Large intestine (tissue), 3 donors: ENCODE results near the gene DPP6. TPM values are rescaled to one million over a fixed set of nuclear protein-coding genes. Genes with fewer than 3 reads are reported as not detected.

ENCODE experiments used
- DNase-seq, 2 donors: peaks; one replicate each; pipeline versions ENCODE4 v3.0.0 to v3.0.0-alpha.2; 2013
- H3K27ac ChIP-seq: one replicate; pipeline ENCODE4 v1.5.1; 2013; ENCODE audit warnings: low read length
- H3K27me3 ChIP-seq: 2 replicates; pipeline ENCODE4 v1.6.1; 2013; ENCODE audit warnings: low read length; ENCODE audit not compliant: control insufficient read depth, insufficient read depth
- H3K36me3 ChIP-seq: 2 replicates; pipeline ENCODE4 v1.6.1; 2013; ENCODE audit warnings: low read length; ENCODE audit not compliant: control insufficient read depth, insufficient read depth
- H3K4me1 ChIP-seq: one replicate; pipeline ENCODE4 v1.6.1; 2013; ENCODE audit warnings: low read length; ENCODE audit not compliant: control insufficient read depth, insufficient read depth
- H3K4me3 ChIP-seq: one replicate; pipeline ENCODE4 v1.5.1; 2013; ENCODE audit warnings: low read length
- H3K9me3 ChIP-seq: one replicate; pipeline ENCODE4 v1.6.1; 2013; ENCODE audit warnings: mild to moderate bottlenecking, low read depth, low read length, moderate library complexity; ENCODE audit not compliant: control insufficient read depth
- WGBS: methylation state at CpG from one replicate; pipeline ENCODE4 v1.1.5; 2013; ENCODE audit warnings: low lambda C conversion rate; ENCODE audit not compliant: insufficient coverage; 5-methylcytosine and 5-hydroxymethylcytosine counted together
- polyA plus RNA-seq: library from polyadenylated mRNA; unstranded; fragments of 120-200 nt; gene quantifications from one replicate; pipeline ENCODE4 v1.2.1, GENCODE V29; 2013

Gene DPP6
- polyA plus RNA-seq, 1 donor, result 7.8 TPM

DNA sequence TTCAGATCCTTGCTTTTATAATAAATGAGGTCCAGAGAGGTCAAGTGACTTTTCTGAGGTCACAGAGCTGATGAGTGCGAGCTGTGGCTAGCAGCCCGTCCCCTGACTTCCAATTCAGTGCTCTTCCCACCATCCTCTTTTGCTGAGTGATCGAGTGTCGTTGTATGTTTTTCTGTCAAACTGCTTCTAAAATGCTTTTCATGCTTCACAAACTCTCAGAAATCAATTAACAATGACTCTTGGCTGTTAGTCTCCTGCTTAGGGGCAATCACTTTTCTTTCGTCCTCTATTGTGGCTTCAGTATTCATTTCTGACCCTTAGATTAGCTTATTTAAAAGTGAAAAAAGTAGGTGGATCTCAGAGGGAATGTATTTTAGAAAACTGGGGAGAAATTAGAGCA, 423.7 kb downstream of the DPP6 start:
- 47% methylated on average over 3 of the region's 5 CpGs for WGBS

DNA sequence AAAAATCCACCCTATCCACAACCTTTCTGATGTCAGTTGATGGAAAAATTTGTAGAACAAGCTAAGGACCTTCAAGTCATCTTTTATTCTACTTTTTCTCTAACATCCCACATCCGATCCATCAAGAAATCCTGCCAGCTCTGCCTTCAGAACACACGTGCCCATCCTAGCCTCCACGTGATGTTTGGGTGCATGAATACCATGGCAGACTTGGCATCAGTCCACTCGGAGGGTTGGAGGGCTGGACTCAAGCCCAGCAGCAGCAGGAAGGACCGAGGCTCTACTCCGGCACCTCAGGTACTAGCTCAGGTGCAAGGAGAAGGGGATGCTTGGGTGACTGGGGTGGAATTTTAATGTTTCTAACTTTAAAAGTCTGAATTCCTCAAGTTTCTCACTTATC, 428.6 kb downstream of the DPP6 start:
- Histone ChIP-seq H3K9me3 (no peaks in the 10 kb centered on the region), H3K4me1 (no peaks in the 10 kb centered on the region), H3K36me3 (no peaks in the 10 kb centered on the region), H3K27ac (no peak overlapping the region), H3K4me3 (no peak overlapping the region), H3K27me3 (no peaks in the 10 kb centered on the region)
- no peak for DNase-seq
- WGBS, result 96% methylated on average over 4 of the region's 6 CpGs

More for the DNA sequence above, 423.7 kb downstream of the DPP6 start:
- Histone ChIP-seq H3K4me1 (no peaks in the 10 kb centered on the region), H3K27me3 (no peaks in the 10 kb centered on the region), H3K4me3 (no peak overlapping the region), H3K9me3 (no peaks in the 10 kb centered on the region), H3K27ac (no peak overlapping the region), H3K36me3 (no peaks in the 10 kb centered on the region)
- DNase-seq, result no peak

DNA sequence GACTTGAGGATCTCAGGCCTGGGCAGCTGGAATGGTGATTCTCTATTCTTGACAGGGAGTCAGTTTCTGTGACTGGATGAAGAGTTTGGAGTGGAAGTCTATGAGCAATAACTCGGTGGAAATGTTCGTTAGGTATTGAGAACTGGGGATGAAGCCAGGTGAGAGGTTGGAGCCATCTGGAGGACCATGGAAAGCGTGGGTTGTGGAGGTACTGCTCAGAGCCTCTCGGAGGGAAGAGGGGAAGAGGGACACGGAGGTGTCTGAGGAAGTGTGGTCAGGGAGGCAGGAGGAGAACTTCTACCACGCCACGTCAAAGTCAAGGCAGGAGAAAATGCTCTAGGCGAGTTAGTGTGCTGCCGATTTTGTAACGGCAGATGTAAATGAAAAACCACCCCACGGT, 430.7 kb downstream of the DPP6 start:
- no peak overlapping the region for H3K27ac ChIP-seq
- no peak overlapping the region for H3K4me3 ChIP-seq
- no peak for DNase-seq
- no peaks in the 10 kb centered on the region for H3K9me3 ChIP-seq
- no peaks in the 10 kb centered on the region for H3K36me3 ChIP-seq
- no CpG with 5 or more reads among the region's 11 CpGs for WGBS
- no peaks in the 10 kb centered on the region for H3K27me3 ChIP-seq
- H3K4me1 ChIP-seq, result no peaks in the 10 kb centered on the region

DNA sequence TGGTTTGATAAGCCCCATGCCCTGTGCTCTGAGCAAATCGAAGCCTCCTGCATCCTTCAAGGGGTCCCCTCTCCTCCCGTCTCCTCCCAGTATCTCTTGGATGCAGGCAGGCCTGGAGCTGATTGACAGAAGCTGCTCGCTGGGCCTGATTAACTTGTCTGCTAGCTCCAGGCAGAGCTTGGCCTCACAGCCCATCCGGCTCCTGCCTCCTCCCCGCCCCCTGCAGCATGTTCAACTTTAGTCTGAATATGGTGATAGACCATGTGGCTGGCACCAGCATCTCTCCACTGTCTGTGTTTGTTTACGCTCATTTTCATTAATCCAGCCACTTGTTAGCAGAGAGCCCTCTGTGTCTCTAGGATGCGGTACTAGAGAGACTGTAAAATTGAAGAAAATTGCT, 432.2 kb downstream of the DPP6 start:
- no peaks in the 10 kb centered on the region for H3K27me3 ChIP-seq
- H3K9me3 ChIP-seq, result no peaks in the 10 kb centered on the region
- no peak overlapping the region for H3K4me3 ChIP-seq
- no peaks in the 10 kb centered on the region for H3K4me1 ChIP-seq
- no peaks in the 10 kb centered on the region for H3K36me3 ChIP-seq
- no peak overlapping the region for H3K27ac ChIP-seq
- 60% methylated on average over 1 of the region's 7 CpGs for WGBS
- no peak for DNase-seq

DNA sequence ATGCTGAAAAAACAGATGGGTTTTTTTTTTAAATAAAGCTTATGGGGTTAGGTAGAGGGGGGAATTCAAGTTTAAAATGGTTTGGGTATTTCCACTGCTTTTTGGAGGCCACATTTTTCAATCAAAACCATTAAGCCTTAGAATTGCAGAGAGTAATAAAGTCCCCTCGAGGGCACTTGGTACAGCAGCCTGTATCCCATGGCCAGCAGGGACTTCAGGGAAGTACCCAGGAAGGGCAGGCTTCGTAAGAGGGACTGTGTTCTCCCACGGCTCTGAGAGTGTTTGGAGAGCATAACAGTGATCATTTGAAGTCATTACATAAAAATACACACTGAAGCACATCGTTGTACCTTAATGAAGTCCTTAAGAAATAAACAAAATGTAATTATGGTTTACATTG, 432.7 kb downstream of the DPP6 start:
- H3K36me3 ChIP-seq, result no peaks in the 10 kb centered on the region
- no peak for DNase-seq
- H3K4me1 ChIP-seq, result no peaks in the 10 kb centered on the region
- no peak overlapping the region for H3K4me3 ChIP-seq
- WGBS, result 50% methylated on average over 1 of the region's 4 CpGs
- H3K27me3 ChIP-seq, result no peaks in the 10 kb centered on the region
- no peak overlapping the region for H3K27ac ChIP-seq
- H3K9me3 ChIP-seq, result no peaks in the 10 kb centered on the region

DNA sequence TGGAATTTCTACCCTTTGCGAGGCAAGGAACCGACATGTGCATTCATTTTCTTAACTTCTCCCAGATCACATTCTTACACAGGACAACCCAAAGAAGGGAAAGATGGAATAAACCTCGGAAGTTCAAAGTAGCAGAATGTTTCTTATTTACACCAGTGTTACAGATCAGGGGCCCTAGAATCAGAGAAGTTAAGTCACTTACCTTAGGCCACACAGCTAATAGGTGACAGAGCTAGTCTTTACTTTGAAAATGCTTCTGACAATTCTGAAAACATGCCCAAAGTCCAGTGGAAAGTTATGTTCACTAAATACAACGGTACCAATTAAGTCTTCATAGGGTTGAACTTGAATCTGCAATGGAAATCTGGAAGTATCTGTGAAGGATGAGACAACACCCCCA, 437.7 kb downstream of the DPP6 start:
- Histone ChIP-seq H3K4me3 (no peak overlapping the region), H3K27ac (no peak overlapping the region), H3K27me3 (no peaks in the 10 kb centered on the region), H3K4me1 (no peaks in the 10 kb centered on the region), H3K36me3 (no peaks in the 10 kb centered on the region), H3K9me3 (no peaks in the 10 kb centered on the region)
- no CpG with 5 or more reads among the region's 4 CpGs for WGBS
- DNase-seq, result no peak

DNA sequence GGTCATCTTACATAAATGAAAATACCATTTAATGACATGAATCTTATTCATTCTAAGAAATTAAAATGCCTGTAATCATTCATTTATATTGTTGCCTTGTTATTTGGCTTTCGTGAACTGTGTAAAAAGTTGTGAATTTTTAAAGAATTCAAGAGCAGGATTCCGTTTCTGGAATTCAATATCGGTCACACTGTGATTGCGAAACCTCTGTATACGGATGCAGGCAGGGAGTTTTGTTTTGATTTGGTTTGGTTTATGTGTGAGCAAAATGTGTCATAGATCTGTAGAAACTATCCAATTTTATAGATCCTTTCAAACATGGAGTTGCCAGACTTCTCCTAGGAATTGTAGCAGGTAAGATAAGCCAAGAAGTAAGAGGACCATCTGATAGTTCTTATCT, 441.4 kb downstream of the DPP6 start:
- H3K4me1 ChIP-seq, result no peaks in the 10 kb centered on the region
- no peak overlapping the region for H3K4me3 ChIP-seq
- WGBS, result no CpG with 5 or more reads among the region's 5 CpGs
- no peak for DNase-seq
- H3K36me3 ChIP-seq, result no peaks in the 10 kb centered on the region
- H3K27ac ChIP-seq, result no peak overlapping the region
- no peaks in the 10 kb centered on the region for H3K9me3 ChIP-seq
- H3K27me3 ChIP-seq, result no peaks in the 10 kb centered on the region

DNA sequence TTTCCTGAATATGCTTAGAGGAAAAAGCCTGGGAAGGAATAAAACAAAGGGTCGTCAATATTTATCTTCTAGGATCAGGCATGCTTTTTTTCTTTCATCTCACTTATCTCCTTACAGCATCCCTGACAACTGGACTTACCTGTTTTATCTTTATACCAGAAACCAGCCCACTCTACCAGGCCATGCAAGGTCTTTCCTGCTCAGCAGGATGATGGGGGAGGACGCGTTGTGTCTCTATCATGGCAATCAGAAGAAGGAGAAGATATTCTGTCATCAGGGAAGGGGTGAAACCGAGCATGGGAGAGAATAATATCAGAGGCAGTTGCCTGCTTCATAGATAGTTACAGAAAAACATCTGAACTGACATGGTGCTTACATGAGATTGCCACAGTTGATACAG, 445.6 kb downstream of the DPP6 start:
- H3K4me3 ChIP-seq, result no peak overlapping the region
- H3K9me3 ChIP-seq, result no peaks in the 10 kb centered on the region
- no peak overlapping the region for H3K27ac ChIP-seq
- no peaks in the 10 kb centered on the region for H3K4me1 ChIP-seq
- no peak for DNase-seq
- H3K27me3 ChIP-seq, result no peaks in the 10 kb centered on the region
- 20% methylated on average over 1 of the region's 4 CpGs for WGBS
- H3K36me3 ChIP-seq, result no peaks in the 10 kb centered on the region

DNA sequence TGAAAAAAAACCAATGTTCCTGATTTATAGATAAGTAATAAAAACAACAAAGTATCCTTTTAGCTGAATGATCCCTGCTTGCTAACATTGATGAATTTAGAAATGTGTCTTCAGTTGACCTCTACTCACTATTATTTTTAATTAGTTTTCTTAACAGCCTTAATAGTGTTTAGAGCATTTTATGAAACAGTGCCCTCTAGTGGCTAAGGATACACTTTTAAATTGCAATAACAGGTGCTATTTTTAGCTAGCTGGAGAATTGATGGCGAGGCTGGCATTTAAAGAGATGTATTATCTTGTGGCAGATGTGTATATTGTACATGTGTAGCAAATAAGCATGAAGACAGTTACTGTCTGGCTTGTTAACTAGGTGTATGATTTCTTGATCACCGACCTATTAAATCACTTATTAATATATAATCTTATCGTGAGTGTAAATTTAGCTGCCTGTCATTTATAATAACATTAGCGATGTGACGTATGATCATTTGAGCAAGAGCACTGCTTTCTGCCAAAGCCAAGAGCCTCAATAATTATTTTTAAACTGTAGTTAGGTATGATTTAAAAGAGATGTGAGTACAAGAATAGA, 451.9 kb downstream of the DPP6 start:
- no peaks in the 10 kb centered on the region for H3K36me3 ChIP-seq
- H3K4me1 ChIP-seq, result no peaks in the 10 kb centered on the region
- no peaks in the 10 kb centered on the region for H3K27me3 ChIP-seq
- no peak for DNase-seq
- no peaks in the 10 kb centered on the region for H3K9me3 ChIP-seq
- 67% methylated on average over 3 of the region's 5 CpGs for WGBS
- no peak overlapping the region for H3K27ac ChIP-seq
- H3K4me3 ChIP-seq, result no peak overlapping the region

DNA sequence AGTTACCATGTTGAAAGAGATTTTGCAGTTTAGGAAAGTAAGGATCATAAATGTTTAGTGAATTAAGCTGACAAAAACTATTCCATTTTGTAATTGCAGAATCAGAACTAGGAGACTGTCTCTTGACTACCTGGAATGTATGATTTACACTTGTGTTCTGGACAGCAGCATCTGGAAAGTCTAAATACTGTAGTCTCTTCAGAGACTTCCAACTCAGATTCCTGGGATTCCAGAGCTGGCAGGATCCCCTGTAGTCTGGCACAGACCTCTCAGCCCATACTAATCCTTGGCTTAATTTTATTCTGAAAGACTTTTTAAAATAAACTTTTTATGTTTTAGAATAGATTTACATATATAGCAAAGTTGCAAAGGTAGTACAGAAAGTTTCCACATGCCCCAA, 452.7 kb downstream of the DPP6 start:
- Histone ChIP-seq H3K36me3 (no peaks in the 10 kb centered on the region), H3K27me3 (no peaks in the 10 kb centered on the region)

DNA sequence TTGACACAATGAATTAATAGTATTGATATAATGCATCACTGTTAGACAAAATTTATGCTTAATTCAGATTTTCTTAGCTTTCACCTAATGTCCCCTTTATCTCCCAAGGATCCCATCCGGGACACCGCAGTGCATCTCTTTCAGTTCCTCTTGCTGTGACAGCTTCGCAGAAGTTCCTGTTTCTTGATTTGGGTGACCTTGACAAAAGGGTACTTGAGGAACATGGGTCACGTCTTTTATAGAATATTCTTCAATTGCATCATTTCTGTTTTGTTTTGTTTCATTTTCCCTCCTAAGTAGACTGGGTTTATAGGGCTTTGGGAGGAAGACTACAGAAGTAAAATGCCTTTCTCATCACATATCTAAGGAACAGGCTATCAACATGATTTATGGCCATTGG, 453.2 kb downstream of the DPP6 start:
- no peak overlapping the region for H3K4me3 ChIP-seq
- H3K27me3 ChIP-seq, result no peaks in the 10 kb centered on the region
- 73% methylated on average over 2 of the region's 4 CpGs for WGBS
- H3K4me1 ChIP-seq, result no peaks in the 10 kb centered on the region
- no peak for DNase-seq
- H3K36me3 ChIP-seq, result no peaks in the 10 kb centered on the region
- H3K27ac ChIP-seq, result no peak overlapping the region
- no peaks in the 10 kb centered on the region for H3K9me3 ChIP-seq

More for the DNA sequence above, 452.7 kb downstream of the DPP6 start:
- Histone ChIP-seq H3K9me3 (no peaks in the 10 kb centered on the region), H3K27ac (no peak overlapping the region), H3K4me1 (no peaks in the 10 kb centered on the region), H3K4me3 (no peak overlapping the region)
- DNase-seq, result no peak
